HG03575 (cell line): ENCODE results near the gene TNNT2.

ENCODE experiments used
- ATAC-seq: cut with Tn5 transposase; IDR thresholded peaks from one replicate; pipeline ENCODE4 v1.9.1; 2021; ENCODE audit not compliant: unreplicated experiment, insufficient number of reproducible peaks, low FRiP score; ENCODE audit errors: extremely low read depth

The TNNT2 gene

DNA sequence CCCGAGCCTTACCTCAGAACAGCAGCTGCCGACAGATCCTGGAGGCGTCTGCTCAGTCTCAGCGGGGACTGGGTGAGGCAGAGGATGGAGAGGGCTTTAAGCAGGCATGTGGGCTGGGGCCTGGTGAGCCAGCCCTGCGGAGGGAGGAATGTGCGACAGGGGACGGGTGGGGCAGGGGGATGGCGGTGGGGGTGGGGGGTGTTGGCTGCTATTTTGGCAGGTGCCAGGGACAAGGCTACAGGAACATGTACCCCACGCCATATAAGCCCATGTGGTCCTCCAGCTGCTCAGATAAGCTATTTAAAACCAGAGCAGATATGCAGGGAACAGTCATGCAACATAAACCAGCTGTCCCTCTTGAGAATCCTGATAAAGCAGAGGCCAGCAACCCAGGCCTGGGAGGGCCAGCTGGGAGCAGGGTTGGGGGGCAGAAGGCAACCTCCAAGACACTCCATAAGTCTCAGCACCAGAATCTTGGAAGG, at the start of gene TNNT2:
TSS of gene TNNT2 (minus strand) at position 70 of the 482 bp plus-strand sequence. CDS start 4,426 bp downstream, outside the sequence.
- no peak for ATAC-seq

DNA sequence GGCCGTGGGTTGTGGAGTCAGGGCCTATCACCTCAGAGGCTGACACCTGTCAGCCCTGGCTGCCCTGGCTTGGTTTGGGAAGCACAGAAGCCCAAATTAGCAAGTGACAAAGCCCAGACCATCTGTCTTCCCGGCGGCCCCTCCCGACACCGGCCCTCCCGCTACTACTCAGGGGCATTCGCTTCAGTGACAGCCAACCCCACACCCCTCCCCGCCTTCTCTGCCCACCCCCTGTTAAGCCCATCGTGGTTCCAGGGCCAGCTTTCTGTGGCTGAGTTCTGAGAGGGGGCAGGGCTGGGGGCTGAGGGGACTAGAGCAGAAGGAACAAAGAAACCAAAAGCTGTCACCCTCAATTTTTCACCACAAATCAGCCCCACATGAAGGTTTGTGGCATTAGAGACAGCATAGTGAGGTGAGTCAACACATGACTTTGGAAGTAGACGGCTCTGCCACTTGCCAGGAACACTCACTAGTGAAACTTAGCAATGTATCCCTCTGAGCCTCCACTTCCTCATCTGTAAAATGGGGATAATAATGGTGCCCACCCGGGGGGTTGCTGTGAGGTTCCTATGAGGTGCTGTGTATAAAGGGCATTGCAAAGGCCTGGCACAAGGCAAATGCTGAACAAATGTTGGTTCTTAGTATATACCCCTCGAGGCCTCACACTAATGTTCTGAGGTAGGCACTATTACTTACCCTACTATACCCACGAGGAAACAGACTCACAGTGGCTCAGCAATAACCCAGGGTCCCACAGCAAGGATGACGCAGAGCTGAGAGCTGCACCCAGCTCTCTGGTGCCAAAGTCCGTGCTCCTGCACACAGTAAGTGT, 49.2 kb upstream of the TNNT2 start:
- ATAC-seq: no peak

DNA sequence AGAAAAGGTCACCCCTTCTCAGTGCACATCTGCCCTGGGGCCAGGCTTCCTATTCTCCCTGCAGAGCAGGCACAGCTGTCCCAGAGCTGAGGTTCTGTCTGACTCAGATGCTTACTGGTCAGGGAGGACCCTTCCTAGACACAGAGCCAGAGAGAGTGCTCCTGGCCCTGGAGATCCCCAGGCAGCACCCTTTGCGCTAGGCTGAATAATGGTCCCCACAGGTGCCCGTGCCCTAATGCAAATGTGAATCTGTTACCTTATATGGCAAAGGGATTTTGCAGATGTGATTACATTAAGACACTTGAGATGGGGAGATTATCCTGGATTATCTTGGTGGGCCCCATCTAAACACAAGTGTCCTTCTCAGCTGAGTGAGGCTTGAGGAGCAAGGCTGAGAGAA, 46.7 kb upstream of the TNNT2 start:
- no peak for ATAC-seq

DNA sequence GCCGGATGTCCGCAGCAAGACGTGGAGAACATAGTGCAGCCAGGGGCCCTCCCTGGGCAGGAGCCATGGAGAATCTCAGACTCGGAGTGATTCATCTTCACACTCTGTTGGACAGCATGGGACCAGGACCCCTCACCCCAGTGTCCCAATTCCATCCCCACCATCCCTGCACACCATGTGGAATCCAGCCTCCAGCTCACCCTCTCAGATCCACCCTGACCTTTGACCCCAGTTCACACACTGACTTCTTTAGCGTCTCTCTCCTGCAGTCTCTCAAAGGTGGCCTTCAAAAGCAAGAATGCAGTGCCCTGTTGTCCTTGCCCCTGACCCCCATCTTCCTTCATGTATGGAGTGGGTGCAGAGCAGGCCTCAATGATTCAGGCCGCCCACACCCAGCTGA, 46.2 kb upstream of the TNNT2 start:
- no peak for ATAC-seq

DNA sequence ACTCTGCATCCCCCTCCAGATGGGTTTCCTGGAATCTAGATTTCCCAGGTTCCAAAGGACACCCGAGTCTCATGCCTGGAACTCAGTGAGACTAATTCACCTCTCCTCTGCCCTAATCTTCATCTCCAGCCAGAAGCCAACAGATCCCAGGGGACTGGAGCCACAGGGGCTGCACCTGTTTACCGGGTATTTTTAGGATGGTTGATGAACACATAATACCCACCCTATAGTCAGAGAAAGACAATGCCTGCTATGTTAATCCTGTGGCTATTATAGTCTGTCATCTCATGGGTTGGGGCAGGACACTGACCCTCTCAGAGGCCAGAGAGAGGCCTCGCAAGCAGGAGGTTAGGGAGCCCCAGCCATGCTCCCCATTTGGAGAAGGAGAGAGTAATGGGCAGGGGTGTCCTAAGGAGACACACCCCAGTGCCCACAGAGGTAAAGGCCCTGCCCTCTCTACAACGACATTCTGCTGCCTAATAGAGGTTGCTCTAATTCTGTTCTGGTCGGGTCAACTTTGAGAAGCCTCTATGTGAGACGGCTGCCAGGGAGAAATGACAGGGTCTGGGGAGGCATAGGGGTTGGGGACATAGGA, 45.1 kb upstream of the TNNT2 start:
- no peak for ATAC-seq

DNA sequence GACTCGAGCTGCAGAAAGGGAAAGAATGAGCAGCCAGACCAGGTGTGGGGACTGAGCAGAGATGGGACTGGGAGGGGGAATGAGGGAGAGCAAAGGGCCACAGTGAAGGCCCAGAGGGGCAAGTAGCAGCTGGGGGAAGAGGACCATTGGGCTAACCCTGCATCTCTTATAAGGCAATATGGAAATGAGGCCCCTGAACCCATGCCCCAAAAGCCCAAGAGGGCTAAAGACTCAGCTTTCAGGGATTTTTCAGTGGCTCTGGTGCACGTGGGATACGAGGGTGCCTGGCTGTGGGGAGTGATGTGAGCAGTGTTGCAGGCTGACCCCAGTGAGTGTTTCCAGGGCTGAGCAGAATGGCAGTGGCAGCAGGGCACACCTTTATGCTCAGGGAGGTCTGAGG, 44.5 kb upstream of the TNNT2 start:
- no peak for ATAC-seq

DNA sequence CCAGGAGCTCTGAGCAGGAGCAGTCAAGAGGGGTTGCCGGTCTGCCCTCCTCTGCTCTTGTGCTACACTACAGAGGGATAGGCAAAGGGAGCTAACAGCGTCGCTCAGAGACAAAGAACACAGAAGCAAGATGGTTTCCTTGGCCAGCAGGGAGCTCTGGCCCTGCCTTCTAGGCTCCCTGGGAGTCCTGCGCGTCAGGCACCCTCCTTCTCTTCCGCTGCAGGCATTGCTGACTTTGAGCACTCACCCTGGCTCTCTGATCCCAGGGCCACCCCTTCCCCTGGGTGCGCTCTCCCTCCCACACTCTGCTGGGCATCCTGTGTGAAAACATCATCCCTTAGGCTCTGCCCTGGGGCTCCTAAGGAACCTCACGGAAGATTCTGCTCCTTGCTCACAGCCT, 43.6 kb upstream of the TNNT2 start:
- no peak for ATAC-seq

DNA sequence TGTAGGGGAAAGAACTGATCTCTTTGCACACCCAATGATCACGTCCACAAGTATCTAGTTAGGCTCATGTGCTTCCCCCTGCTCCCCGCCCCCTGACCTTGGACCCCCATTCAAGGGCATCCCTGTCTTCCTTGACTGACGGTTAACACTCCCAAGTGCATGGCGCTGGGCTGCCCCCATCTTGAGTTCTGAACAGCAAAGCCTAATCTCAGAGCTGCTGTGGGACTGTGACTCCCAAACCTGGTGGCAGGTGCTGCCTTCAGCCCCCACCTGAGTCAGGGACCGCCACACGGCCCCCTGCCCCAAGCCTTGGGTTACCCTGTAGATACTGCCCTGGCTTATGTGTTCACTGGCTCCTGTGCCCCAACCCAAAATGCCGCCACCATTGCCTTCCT, 43.1 kb upstream of the TNNT2 start:
- no peak for ATAC-seq

DNA sequence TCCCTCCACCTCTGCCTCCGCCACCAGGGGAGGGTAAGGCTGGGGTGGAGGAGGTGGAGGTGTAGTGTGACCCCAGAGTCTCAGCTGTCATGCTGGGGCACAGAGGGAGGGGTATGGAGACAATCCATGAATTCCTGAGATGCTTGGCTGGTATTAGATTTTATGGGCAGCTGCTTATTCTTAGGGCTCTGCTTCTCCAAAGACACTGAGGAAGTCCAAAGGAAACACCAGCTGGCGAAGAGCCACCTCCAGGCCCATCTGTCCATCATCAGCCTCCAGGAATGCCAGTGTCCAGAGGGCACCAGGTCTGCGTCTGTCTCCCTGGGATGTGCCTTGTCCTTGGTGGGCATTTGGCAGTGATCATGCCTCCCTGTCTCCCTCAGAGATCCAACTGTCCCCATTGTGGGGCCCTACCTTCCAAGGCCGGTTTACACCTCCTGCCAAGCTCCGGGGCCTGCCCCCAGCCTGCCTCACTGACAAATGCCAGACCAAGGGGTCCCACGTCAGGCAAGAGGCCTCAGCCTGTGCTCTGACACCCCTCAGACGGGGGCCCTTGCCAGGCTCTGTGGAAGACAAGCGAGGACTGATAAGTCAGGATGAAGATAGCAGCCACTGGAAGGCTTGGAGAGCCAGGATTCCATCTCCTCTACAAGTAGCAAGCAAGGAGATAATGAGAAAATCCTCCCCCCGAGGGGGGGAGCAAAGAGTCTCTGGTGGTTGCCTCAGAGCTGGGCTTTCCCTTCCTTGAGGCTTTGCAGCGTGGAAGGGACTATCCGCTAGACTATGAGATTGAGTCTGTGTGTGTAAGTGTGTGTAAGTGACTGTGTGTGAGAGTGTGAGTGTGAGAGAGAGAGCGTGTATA, 42.5 kb upstream of the TNNT2 start:
- no peak for ATAC-seq

DNA sequence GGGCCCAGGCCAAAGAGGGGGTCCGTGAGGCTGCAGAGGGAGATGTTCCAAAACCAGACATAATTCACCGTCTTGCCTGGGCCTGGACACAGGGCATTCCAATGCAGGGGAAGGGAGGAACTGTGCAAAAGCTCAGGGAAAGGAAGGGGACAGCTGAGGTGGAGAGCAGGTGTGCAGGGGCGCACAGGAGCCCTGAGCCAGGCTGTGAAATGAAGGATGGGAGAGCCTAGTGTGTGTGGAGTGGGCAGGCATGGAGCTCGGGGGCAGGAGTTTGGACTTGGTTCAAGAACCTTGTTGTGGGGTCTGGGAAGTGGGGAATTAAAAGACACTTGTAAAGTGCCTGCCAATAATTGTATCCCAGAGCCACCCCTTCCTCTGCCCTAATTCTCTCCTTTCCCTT, 41.8 kb upstream of the TNNT2 start:
- no peak for ATAC-seq

DNA sequence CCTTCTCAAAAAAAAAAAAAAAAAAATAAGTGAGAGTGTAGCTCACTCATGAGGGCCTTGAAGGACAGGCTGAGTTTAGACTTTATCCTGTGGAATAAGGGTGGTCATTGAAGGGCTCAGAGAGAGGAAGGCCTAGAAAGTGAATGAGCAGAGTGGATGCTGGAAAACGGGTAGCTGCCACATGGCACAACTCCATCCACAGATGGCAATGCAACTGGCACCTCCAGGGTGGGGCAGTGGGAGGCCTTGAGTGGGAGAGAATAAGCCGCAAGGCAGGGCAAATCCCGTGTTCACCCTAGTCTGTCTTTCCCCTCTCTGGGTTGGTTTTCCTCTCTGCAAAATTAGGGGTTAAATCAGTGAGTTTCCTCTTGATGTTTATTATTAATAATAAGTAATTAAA, 41.0 kb upstream of the TNNT2 start:
- ATAC-seq: no peak

DNA sequence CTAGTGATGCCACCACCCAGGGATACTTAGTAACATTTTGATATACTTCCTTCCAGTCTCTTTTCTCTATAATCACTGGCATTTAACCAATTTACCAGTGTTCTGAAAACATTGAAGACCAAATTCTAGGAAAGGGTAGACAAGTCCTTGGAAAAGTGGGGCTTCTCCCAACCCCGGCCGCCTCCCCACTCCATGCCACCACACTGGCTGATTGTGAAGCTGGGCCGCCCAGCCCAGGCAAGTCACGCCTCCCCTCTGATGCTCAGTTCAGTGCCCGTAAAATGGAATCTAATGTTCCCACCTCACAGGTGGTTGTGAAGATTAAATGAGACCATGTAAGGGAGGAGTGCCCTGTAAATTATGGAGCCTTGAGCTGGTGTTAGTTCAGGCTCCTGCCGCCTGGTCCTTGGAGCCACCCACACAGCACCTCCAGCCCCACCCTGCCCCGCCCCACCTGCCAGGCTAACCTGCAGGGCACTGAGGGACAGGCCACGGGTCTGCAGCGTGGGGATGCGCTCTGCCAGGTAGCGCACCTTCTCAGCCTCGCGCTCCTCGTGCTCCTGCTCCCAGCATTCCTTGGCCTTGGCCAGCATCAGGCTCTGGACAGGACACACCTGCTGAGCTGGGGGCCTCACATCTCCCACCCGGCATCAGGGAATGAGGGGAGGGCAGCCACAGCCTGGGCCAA, 36.7 kb upstream of the TNNT2 start:
- ATAC-seq: no peak

DNA sequence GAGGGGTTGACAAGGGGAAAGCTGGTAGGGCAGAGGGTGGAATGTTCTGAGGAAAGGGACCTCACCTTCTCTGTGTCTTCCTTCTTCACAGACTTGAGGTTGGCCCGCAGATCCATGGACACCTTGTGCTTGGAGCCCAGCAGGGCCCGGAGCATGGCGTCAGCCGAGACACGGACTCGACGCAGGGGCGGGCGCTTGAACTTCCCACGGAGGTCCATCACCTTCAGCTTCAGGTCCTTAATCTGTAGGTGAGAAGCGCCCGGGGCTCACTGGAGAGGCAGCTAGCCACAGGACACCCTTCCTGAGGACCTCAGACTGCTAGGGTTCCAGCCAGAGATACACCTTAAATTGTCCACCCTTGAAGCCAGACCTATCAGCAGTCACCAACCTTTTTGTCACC, 33.8 kb upstream of the TNNT2 start:
- ATAC-seq: no peak

DNA sequence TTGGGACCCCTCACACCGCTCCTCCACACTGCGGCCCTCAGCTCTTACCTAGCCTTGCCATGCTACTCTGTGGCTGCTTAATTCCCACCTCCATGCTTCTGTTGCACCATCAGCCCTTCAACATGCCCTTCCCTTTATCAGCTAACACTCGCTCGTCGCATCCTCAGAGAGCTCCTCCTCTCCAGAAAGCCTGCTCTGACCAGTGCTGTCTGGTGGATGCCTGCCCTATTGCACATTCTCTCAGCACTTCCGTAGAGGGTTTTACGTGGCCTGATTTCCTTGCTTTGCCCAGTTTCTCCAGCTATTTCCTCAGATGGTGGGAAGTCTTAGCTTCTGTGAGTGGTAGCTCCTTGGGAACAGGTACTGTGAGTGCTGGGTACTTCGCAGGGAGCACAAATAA, 32.0 kb upstream of the TNNT2 start:
- ATAC-seq: no peak

DNA sequence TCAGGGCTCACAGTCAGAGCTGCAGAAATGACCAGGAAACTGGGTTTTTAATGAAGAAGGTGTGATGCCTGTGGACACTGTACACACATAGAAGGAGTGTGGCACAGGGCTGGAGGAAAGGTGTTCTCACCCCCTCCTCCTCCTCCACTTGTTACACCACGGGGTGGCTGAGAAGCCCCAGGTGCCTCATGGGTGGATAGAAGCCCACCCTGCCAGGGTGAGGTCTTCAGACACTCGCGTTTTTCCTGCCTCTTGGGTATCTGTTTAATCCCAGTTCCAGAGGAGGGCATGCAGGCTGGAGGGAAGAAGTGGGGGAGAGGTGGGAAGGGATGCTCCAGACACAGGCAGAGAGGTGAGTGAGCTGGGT, 31.3 kb upstream of the TNNT2 start:
- ATAC-seq: no peak

DNA sequence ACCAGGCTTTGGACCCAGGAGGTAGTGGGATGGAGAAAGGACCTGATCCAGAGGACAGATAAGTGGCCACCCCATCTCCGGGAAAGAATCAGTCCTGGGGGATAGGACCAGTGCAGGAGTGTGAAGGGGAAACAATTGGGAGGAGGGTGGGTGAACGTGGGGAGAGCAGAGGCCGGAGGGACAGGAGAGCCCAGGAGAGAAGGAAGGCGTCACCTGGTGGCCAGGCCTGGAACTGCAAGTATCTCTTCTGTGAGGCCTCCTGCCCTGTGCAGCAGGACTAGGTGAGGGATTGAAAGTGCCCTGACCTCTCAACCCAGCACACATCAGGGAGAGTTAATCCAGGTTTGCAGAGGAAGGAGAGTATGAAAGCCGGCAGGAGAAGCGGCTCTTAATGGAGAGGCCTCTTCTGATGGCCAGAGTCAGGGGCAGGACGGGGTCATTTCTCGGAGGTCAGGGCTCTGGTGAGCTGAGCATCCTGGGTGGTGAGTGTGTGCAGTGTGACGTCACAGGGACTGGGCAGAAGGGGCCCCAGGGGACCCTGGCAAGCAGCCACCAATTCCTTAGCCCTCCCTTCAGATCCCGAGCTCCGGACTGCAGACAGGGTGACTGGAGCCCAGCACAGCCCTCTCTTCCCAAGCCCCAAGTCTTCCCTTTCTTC, 30.8 kb upstream of the TNNT2 start:
- ATAC-seq: no peak

DNA sequence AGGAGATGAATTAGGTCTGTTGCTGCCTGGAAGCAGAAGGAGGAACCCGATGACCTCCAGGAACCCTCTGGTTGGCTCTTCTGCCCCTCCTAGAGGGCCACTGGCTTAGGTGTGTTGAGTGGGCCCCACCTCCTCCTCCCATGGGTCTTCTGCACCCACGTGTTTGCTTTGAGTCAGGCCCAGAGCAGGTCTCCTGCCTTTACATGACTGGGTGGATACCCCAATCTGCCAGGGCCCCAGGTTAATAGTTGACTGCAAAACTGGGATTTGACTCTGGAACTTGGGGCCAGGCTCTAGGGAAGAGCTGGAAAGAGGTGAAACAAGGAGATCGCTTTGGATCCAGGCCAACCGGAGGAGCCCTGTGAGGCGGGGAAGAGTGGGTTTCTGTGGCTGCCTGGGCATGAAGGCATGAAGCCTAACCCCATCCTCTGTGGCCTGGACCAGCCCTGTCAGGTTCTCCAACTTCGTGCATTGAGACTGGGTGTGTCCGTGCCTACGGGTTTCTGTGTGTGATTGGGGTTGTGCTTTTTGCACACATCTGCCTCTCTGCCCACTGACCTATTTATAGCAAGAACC, 29.4 kb upstream of the TNNT2 start:
- no peak for ATAC-seq

DNA sequence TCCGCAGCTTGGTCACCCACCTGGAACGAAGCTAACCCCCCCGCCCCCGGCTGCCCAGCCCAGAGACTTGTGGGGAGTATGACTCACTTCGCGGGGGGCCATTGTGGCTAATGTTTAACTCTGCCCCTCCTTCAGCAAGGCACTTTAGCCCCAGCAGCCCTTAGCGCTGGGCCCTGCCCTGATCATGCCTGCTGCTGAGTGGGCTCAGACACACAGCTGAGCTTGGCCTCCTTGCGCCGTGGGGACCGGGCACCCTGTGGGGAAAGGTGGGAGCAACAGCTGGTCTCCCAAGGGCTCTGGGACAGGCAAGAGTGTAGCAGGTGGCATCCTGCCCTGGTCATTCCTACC, 28.0 kb upstream of the TNNT2 start:
- no peak for ATAC-seq
